ENCODE results near the gene TBCC. TPM values are rescaled to one million over a fixed set of nuclear protein-coding genes. Genes with fewer than 3 reads are reported as not detected.

Gene TBCC
- total and polyA plus RNA-seq, 2 donors from 2014 or later, result 17.6 to 21.2 TPM

GRCh38 chr6:42783876-42784642 is 38.2 kb upstream of the TBCC start:
- Histone ChIP-seq H3K4me3 (ENCODE audit: low read length in 3 of 3) (peak overlapping the region; percentile 92 to 98 (median 94)), H3K9ac (ENCODE audit: low read length in 3 of 3) (peak overlapping the region; percentile 95 to 99 (median 99)), H3K36me3 (ENCODE audit: control insufficient read depth in 2 of 3, insufficient read depth in 3 of 3, low read length in 3 of 3) (no peaks in the 10 kb centered on the region), H3K9me3 (ENCODE audit: control insufficient read depth in 2 of 3, insufficient read depth in 1 of 3, low read length in 3 of 3) (no peaks in the 10 kb centered on the region), H3K27ac (ENCODE audit: low read depth in 2 of 2, low read length in 2 of 2) (peak overlapping the region; percentile 100), H3K4me1 (ENCODE audit: control insufficient read depth in 2 of 3, insufficient read depth in 2 of 3, low read depth in 1 of 3, low read length in 3 of 3) (peaks cover 4 to 18% (median 4%) of the 10 kb centered on the region in 3 donors), H3K27me3 (ENCODE audit: control insufficient read depth, insufficient read depth, low read length) (no peaks in the 10 kb centered on the region)
- peak in 1 of 5 donors; percentile 45 for DNase-seq
- FAIRE-seq, result no peak
- intact Hi-C loops (cut with DNase I), result no loop called here
- TF ChIP-seq, protein P1, sequence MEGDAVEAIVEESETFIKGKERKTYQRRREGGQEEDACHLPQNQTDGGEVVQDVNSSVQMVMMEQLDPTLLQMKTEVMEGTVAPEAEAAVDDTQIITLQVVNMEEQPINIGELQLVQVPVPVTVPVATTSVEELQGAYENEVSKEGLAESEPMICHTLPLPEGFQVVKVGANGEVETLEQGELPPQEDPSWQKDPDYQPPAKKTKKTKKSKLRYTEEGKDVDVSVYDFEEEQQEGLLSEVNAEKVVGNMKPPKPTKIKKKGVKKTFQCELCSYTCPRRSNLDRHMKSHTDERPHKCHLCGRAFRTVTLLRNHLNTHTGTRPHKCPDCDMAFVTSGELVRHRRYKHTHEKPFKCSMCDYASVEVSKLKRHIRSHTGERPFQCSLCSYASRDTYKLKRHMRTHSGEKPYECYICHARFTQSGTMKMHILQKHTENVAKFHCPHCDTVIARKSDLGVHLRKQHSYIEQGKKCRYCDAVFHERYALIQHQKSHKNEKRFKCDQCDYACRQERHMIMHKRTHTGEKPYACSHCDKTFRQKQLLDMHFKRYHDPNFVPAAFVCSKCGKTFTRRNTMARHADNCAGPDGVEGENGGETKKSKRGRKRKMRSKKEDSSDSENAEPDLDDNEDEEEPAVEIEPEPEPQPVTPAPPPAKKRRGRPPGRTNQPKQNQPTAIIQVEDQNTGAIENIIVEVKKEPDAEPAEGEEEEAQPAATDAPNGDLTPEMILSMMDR (IDR thresholded peaks at IDR 0.05; ENCODE audit: borderline replicate concordance, extremely low read depth, insufficient read depth), result no peak

DNA sequence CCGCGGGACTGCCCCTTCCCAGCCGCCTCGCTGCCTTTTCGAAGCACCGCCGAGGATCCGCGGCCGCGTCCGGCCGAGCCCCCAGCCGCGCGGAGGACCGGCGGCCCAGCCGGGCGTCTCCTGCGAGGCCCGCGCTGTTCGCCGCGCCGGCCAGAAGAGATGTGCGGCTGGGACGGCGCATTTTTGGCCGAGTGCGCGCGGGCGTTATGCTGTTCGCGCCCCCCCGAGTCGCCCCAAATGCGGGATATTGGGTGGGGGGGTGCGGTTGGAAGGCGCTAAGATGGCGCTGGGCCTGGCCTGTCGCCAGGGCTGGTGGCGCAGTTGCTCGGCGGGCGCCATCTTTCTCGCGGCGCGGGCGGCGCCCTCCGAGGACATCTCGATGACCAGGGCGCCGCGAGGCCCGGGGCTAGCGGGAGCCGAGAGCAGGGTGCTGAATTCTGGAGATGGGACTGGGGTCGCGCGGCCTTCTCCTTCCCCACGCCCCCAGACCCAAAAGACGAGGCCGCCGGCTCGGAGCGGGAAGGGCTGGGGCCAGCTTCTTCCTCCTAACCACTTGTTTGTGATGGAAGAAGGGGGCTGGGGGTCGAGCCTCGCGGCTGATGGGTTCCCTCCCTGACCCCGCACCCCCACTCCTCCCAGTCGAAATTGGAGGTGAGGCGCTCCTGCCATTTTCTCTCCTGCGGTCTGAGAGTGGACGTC is 37.4 kb upstream of the TBCC start:
- peak; percentile 67 to 94 (median 87) for DNase-seq
- Histone ChIP-seq H3K36me3 (ENCODE audit: control insufficient read depth in 2 of 3, insufficient read depth in 3 of 3, low read length in 3 of 3) (no peaks in the 10 kb centered on the region), H3K4me1 (ENCODE audit: control insufficient read depth in 2 of 3, insufficient read depth in 2 of 3, low read depth in 1 of 3, low read length in 3 of 3) (peaks cover 4 to 17% (median 4%) of the 10 kb centered on the region in 3 donors), H3K27me3 (ENCODE audit: control insufficient read depth, insufficient read depth, low read length) (no peaks in the 10 kb centered on the region), H3K27ac (ENCODE audit: low read depth in 2 of 2, low read length in 2 of 2) (peak overlapping the region; percentile 100), H3K4me3 (ENCODE audit: low read length in 3 of 3) (peak overlapping the region; percentile 92 to 98 (median 94)), H3K9ac (ENCODE audit: low read length in 3 of 3) (peak overlapping the region; percentile 95 to 99 (median 99)), H3K9me3 (ENCODE audit: control insufficient read depth in 2 of 3, insufficient read depth in 1 of 3, low read length in 3 of 3) (no peaks in the 10 kb centered on the region)
- TF ChIP-seq, protein P1 (IDR thresholded peaks at IDR 0.05; ENCODE audit: borderline replicate concordance, extremely low read depth, insufficient read depth), result no peak
- intact Hi-C loops (cut with DNase I), result no loop called here
- FAIRE-seq, result no peak

DNA sequence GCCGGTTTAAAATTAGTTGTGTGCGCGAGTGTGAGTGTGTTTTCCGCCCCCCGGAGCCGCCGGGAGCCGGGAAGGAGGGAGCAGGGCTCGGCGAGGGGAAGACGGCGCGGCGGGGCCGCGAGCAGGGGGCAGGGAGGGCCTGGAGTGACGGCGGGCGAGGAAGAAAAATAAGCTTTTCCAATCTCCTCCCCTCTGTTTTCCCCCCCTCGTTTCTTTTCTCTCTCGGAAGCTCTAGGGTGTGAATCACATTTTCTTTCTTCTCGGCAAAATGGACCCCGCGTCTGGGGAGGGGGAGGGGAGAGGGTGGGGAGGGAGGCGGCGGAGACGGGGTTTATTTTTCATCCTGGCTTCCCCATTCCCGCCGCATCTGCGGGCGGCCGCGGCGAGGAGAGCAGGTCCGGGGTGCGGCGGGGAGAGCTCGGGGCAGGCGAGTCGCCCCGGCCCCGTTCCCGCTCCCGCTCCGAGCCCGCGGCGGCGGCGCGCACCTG is 36.8 kb upstream of the TBCC start:
- Histone ChIP-seq H3K36me3 (ENCODE audit: control insufficient read depth in 2 of 3, insufficient read depth in 3 of 3, low read length in 3 of 3) (no peaks in the 10 kb centered on the region), H3K9me3 (ENCODE audit: control insufficient read depth in 2 of 3, insufficient read depth in 1 of 3, low read length in 3 of 3) (no peaks in the 10 kb centered on the region), H3K9ac (ENCODE audit: low read length in 3 of 3) (peak overlapping the region; percentile 11 to 99 (median 99)), H3K4me1 (ENCODE audit: control insufficient read depth in 2 of 3, insufficient read depth in 2 of 3, low read depth in 1 of 3, low read length in 3 of 3) (peaks cover 6 to 20% (median 7%) of the 10 kb centered on the region in 3 donors), H3K4me3 (ENCODE audit: low read length in 3 of 3) (peak overlapping the region; percentile 59 to 98 (median 92)), H3K27ac (ENCODE audit: low read depth in 2 of 2, low read length in 2 of 2) (peak overlapping the region; percentile 100), H3K27me3 (ENCODE audit: control insufficient read depth, insufficient read depth, low read length) (no peaks in the 10 kb centered on the region)
- TF ChIP-seq, protein P1 (IDR thresholded peaks at IDR 0.05; ENCODE audit: borderline replicate concordance, extremely low read depth, insufficient read depth), result no peak
- peak; percentile 81 to 95 (median 92) for DNase-seq
- intact Hi-C loops (cut with DNase I), result no loop called here
- FAIRE-seq, result no peak
